Embryonic facial prominence (tissue), 1 donor: Measurements from ENCODE around the gene CYTIP.

Experiments used
- DNase-seq: peaks from one replicate; pipeline ENCODE4 v3.0.0-alpha.2; 2016; ENCODE audit errors: extremely low spot score

CYTIP gene

GRCh38 chr2:157463002-157463401 lies 19.1 kb upstream of the CYTIP start:
- no peak for DNase-seq

GRCh38 chr2:157460897-157461296 lies 17.0 kb upstream of the CYTIP start:
- DNase-seq = no peak

- DNase-seq = no peak
These were observed 16.5 kb upstream of the CYTIP start for GRCh38 chr2:157460384-157460837.

GRCh38 chr2:157459486-157459885 lies 15.6 kb upstream of the CYTIP start:
- DNase-seq = no peak

GRCh38 chr2:157447741-157448140 lies 3.9 kb upstream of the CYTIP start:
- no peak for DNase-seq

GRCh38 chr2:157447031-157447430 lies 3.1 kb upstream of the CYTIP start:
- no peak for DNase-seq

- DNase-seq = no peak
These were observed 752 bp upstream of the CYTIP start for GRCh38 chr2:157444641-157445040.

GRCh38 chr2:157443090-157443489 lies 799 bp downstream of the CYTIP start:
- no peak for DNase-seq

- DNase-seq = no peak
These were observed 1.3 kb downstream of the CYTIP start for GRCh38 chr2:157442636-157443035.

GRCh38 chr2:157442191-157442590 lies 1.7 kb downstream of the CYTIP start:
- DNase-seq = no peak

GRCh38 chr2:157441072-157441454 lies 2.8 kb downstream of the CYTIP start:
- no peak for DNase-seq

GRCh38 chr2:157440404-157441071 lies 3.4 kb downstream of the CYTIP start:
- no peak for DNase-seq

- DNase-seq = no peak
These were observed 4.1 kb downstream of the CYTIP start for GRCh38 chr2:157439824-157440186.

- no peak for DNase-seq
These were observed 4.7 kb downstream of the CYTIP start for GRCh38 chr2:157438863-157439823.

GRCh38 chr2:157433394-157433793 lies 10.5 kb downstream of the CYTIP start:
- DNase-seq = no peak

- DNase-seq = no peak
These were observed 11.3 kb downstream of the CYTIP start for GRCh38 chr2:157432475-157433106.

- DNase-seq = no peak
These were observed 12.7 kb downstream of the CYTIP start for GRCh38 chr2:157431176-157431575.

- DNase-seq = no peak
These were observed 15.3 kb downstream of the CYTIP start for GRCh38 chr2:157428500-157429175.

GRCh38 chr2:157427922-157428303 lies 16.0 kb downstream of the CYTIP start:
- DNase-seq = no peak

- DNase-seq = no peak
These were observed 16.6 kb downstream of the CYTIP start for GRCh38 chr2:157427003-157427921.

- no peak for DNase-seq
These were observed 17.4 kb downstream of the CYTIP start for GRCh38 chr2:157426477-157426994.
